SK-N-SH treated with all-trans-retinoic acid at 6 μM for 48 hours (cell line): ENCODE results near the gene SSC4D.

Experiments
- ARNTL ChIP-seq: fragments of 450-650 bp; formaldehyde crosslinking; IDR thresholded peaks from 2 replicates; pipeline ENCODE4 v1.5.0; 2020; ENCODE audit warnings: low read depth, mild to moderate bottlenecking, moderate library complexity, borderline replicate concordance
- ISL1 ChIP-seq: fragments of 250-450 bp; sonication (Bioruptor Pico); IDR thresholded peaks from 2 replicates; pipeline ENCODE4 v2.1.2; 2022; ENCODE audit warnings: mild to moderate bottlenecking, moderate library complexity
- RARB ChIP-seq: fragments of 250-450 bp; sonication (Bioruptor Pico); IDR thresholded peaks from 2 replicates; pipeline ENCODE4 v1.8.0; 2021; ENCODE audit warnings: mild to moderate bottlenecking, moderate library complexity
- TOX ChIP-seq: fragments of 250-450 bp; sonication (Bioruptor Pico); IDR thresholded peaks from 2 replicates; pipeline ENCODE4 v1.8.0; 2021; ENCODE audit warnings: mild to moderate bottlenecking, moderate library complexity, borderline replicate concordance
- TF ChIP-seq, protein P1 (sequence below): fragments of 250-450 bp; sonication (Bioruptor Pico); IDR thresholded peaks from 2 replicates; pipeline ENCODE4 v1.8.0; 2020; ENCODE audit warnings: mild to moderate bottlenecking, moderate library complexity, borderline replicate concordance

DNA sequence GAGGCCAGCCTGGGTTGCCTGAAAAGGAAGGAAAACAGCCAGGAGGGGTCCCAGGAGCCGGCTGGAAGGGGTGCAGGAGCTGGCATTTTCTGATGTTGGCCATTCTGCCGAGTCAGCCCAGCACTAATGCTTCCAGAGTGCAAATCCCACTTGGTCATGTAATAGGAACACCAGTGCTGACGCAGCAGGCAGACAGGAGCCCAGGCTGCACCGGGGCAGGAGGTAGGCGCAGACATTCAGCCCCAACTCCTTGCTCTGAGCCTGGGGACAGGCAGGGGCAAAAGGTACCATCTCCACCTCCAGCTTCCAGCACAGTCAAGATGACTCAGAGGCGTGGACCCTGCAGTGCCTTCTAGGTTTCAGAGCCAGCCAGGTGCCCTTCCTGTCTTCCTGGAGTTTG is 40.5 kb downstream of the SSC4D start:
- TF ChIP-seq RARB (CRISPR knock-in tag) (no peak), ARNTL (no peak), ISL1 (CRISPR knock-in tag) (no peak), TOX (no peak)
- TF ChIP-seq, protein P1, sequence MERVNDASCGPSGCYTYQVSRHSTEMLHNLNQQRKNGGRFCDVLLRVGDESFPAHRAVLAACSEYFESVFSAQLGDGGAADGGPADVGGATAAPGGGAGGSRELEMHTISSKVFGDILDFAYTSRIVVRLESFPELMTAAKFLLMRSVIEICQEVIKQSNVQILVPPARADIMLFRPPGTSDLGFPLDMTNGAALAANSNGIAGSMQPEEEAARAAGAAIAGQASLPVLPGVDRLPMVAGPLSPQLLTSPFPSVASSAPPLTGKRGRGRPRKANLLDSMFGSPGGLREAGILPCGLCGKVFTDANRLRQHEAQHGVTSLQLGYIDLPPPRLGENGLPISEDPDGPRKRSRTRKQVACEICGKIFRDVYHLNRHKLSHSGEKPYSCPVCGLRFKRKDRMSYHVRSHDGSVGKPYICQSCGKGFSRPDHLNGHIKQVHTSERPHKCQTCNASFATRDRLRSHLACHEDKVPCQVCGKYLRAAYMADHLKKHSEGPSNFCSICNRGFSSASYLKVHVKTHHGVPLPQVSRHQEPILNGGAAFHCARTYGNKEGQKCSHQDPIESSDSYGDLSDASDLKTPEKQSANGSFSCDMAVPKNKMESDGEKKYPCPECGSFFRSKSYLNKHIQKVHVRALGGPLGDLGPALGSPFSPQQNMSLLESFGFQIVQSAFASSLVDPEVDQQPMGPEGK (CRISPR knock-in tag), result no peak
